ENCODE measurements around the gene PIK3CA.

PIK3CA gene

DNA sequence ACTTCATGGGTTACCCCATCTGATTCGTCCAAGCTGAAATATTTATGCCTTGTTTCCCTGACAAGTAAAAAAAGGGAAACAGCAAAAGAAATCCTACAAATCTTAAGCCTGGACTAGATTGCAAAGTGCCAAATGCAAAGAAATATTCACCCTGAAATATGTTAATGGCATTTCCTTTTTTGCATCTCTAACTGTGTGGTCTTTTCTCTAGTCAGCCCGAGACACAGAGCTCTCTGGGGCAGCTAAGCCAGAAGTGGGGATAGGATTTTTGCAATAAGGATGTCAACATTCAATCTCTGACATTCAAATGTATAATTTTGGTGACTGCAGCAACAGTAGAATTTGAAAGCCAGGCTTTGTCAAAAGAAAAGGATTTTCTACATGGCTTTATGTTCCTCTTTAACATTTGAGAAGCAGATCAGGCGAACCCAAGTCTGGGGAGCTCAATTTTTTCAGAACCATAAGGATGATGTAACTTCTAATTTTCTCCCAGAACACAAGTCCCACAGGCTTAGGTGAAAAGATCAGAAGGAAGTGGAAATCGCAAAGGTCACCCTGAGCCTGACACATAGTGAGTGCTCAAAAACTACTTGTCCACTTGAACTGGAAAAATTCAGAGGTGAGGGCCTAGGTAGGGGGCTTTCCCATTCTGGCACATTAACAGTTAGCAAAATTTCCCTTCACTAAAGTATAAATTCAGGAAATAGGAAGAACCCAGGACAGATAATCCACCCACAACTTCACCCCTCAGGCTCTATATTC lies 131.0 kb downstream of the PIK3CA start:
- no peak overlapping the region for H3K27ac ChIP-seq
- TF ChIP-seq, protein P1, sequence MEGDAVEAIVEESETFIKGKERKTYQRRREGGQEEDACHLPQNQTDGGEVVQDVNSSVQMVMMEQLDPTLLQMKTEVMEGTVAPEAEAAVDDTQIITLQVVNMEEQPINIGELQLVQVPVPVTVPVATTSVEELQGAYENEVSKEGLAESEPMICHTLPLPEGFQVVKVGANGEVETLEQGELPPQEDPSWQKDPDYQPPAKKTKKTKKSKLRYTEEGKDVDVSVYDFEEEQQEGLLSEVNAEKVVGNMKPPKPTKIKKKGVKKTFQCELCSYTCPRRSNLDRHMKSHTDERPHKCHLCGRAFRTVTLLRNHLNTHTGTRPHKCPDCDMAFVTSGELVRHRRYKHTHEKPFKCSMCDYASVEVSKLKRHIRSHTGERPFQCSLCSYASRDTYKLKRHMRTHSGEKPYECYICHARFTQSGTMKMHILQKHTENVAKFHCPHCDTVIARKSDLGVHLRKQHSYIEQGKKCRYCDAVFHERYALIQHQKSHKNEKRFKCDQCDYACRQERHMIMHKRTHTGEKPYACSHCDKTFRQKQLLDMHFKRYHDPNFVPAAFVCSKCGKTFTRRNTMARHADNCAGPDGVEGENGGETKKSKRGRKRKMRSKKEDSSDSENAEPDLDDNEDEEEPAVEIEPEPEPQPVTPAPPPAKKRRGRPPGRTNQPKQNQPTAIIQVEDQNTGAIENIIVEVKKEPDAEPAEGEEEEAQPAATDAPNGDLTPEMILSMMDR (conservative IDR thresholded peaks at IDR 0.05) = no peak
- TF ChIP-seq ZFX (IDR thresholded peaks at IDR 0.05) = no peak

DNA sequence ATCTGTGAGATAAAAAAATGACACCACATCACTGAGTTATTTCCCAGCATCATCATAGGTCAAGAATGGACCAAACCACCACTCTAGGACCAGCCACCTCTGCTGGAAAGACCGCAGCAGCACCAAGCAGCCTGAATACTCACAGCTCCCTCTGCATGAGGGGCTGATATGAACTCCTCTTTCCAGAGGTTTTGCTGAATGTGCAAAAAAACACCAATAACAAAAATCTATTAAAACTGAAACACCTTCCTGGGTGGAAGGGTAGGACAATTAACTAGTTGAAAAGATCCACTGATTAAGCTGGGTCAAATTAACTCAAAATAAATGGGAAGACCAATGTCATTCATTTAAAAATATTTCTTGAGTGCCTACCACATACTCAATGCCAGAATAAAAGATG lies 131.7 kb downstream of the PIK3CA start:
- no peak overlapping the region for H3K27ac ChIP-seq
- TF ChIP-seq, protein P1 (conservative IDR thresholded peaks at IDR 0.05) = no peak
- no peak for TF ChIP-seq ZFX (IDR thresholded peaks at IDR 0.05)

DNA sequence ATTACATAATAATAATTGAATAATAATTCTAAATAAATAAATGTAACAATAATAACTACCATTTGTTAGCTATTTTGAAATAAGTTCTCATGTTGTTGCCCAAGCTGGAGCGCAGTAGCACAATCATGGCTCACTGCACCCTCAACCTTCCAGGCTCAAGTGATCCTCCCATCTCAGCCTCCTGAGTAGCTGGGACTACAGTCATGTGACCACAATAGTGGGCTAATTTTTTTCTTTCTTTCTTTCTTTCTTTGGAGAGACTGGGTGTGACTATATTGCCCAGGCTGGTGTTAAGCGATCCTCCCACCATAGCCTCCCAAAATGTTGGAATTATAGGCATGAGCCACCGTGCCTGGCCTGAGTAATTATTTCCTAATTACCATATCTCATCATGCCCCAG lies 133.7 kb downstream of the PIK3CA start:
- no peak for TF ChIP-seq ZFX (IDR thresholded peaks at IDR 0.05)
- TF ChIP-seq, protein P1 (conservative IDR thresholded peaks at IDR 0.05) = no peak
- no peak overlapping the region for H3K27ac ChIP-seq

DNA sequence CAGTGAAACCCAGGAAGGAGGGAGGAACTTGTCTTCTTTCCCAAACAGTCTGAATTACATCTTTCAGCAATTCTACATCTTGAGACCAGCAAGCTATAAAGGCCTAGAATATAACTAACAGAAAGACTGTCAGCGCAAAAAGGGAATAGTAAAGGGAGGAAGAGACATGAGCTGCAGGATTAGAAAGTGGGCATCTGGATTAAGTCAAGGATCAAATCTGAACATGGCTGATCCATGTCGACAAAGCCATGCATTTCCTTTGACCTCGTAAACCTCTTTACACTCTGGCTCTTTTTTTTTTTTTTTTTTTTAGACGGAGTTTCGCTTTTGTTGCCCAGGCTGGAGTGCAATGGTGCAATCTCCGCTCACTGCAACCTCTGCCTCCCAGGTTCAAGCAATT lies 138.2 kb downstream of the PIK3CA start:
- TF ChIP-seq, protein P1 (conservative IDR thresholded peaks at IDR 0.05) = no peak
- no peak for TF ChIP-seq ZFX (IDR thresholded peaks at IDR 0.05)
- no peak overlapping the region for H3K27ac ChIP-seq

DNA sequence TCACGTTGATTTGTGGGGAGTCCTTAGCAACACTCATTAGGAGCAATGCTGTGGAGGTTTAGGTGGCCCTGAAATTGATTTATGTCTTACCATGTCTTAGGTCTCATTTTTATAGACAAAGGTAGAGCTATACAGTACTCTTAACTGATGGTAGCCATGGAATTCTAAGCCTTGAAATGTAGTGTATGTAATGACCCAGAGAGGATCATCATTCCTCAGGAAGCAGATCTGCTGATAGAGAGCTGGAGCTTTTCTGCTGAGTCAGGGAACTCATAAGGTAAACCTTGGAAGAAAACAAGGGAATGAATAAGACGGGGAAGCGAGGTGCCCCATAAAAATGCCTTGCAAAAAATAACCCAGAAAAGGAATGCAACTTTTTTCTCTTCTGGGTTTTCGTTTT lies 140.7 kb downstream of the PIK3CA start:
- no peak for TF ChIP-seq ZFX (IDR thresholded peaks at IDR 0.05)
- TF ChIP-seq, protein P1 (conservative IDR thresholded peaks at IDR 0.05) = no peak
- H3K27ac ChIP-seq = no peak overlapping the region

DNA sequence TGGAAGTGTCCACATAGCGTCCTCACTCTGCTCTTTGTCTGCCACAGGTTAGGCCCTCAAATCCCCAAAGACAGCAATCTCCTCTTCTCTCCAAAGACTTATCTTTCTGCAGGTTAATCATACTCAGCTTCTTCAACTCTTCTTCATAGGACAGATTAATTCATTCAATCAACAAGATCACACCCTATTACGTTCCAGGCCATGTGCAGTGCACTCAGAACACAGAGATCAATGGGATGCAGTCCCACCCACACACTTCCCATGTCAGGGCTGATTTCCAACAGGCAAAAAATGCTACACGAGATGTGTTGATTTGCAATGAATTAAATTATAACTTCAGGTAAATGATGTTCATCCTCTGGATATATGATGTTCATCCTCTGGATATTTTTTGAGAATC lies 141.1 kb downstream of the PIK3CA start:
- no peak overlapping the region for H3K27ac ChIP-seq
- no peak for TF ChIP-seq ZFX (IDR thresholded peaks at IDR 0.05)
- TF ChIP-seq, protein P1 (conservative IDR thresholded peaks at IDR 0.05) = no peak

Measured in C4-2B (cell line).